Endodermal cell (in vitro differentiated cells): ENCODE results near the gene FBN3. TPM values are rescaled to one million over a fixed set of nuclear protein-coding genes. Genes with fewer than 3 reads are reported as not detected.

ENCODE experiments used
- DNase-seq: peaks from one replicate; pipeline ENCODE4 v3.0.0-alpha.2; 2017
- H3K27ac ChIP-seq: 2 replicates; pipeline ENCODE4 v1.5.1; 2013; ENCODE audit warnings: mild to moderate bottlenecking, low read depth, low read length, moderate library complexity
- H3K27me3 ChIP-seq: 2 replicates; pipeline ENCODE4 v1.6.1; 2013; ENCODE audit warnings: mild to moderate bottlenecking, low read length, moderate library complexity; ENCODE audit not compliant: insufficient read depth, control insufficient read depth, poor library complexity, severe bottlenecking
- H3K36me3 ChIP-seq: 2 replicates; pipeline ENCODE4 v1.7.0; 2013; ENCODE audit warnings: mild to moderate bottlenecking, low read length, moderate library complexity; ENCODE audit not compliant: control insufficient read depth, insufficient read depth
- H3K4me1 ChIP-seq: one replicate; pipeline ENCODE4 v1.7.0; 2013; ENCODE audit warnings: low read length; ENCODE audit not compliant: control insufficient read depth, insufficient read depth
- H3K4me3 ChIP-seq: 2 replicates; pipeline ENCODE4 v1.5.1; 2013; ENCODE audit warnings: mild to moderate bottlenecking, low read length, moderate library complexity
- H3K9ac ChIP-seq: 2 replicates; pipeline ENCODE4 v1.6.1; 2013; ENCODE audit warnings: mild to moderate bottlenecking, low read length, moderate library complexity; ENCODE audit not compliant: poor library complexity, severe bottlenecking; ENCODE audit errors: extremely low read depth
- H3K9me3 ChIP-seq: 2 replicates; pipeline ENCODE4 v1.6.1; 2013; ENCODE audit warnings: mild to moderate bottlenecking, low read length, moderate library complexity; ENCODE audit not compliant: control insufficient read depth
- H3K27ac Mint-ChIP-seq: 2 replicates; pipeline ENCODE4 v1.8.0; 2020; ENCODE audit warnings: mixed read lengths
- H3K27me3 Mint-ChIP-seq: 2 replicates; pipeline ENCODE4 v1.8.0; 2021; ENCODE audit warnings: mild to moderate bottlenecking, mixed read lengths; ENCODE audit not compliant: insufficient read depth
- H3K36me3 Mint-ChIP-seq: 2 replicates; pipeline ENCODE4 v1.8.0; 2020; ENCODE audit warnings: low read depth, mixed read lengths
- H3K4me1 Mint-ChIP-seq: 2 replicates; pipeline ENCODE4 v1.8.0; 2020; ENCODE audit warnings: mixed read lengths
- H3K4me3 Mint-ChIP-seq: 2 replicates; pipeline ENCODE4 v1.8.0; 2020; ENCODE audit warnings: mild to moderate bottlenecking, moderate library complexity, mixed read lengths
- H3K9me3 Mint-ChIP-seq: 2 replicates; pipeline ENCODE4 v1.8.0; 2020; ENCODE audit warnings: mild to moderate bottlenecking, mixed read lengths
- WGBS, 2 experiments: methylation state at CpG; one replicate each; pipeline versions ENCODE4 v1.1.5 to v1.1.7; 2013; ENCODE audit warnings: missing lambda C conversion rate in 2 of 2, mixed read lengths in 1 of 2; ENCODE audit not compliant: insufficient coverage in 1 of 2, insufficient read length in 1 of 2; 5-methylcytosine and 5-hydroxymethylcytosine counted together
- total RNA-seq, 2 donors: library from RNA; stranded (reverse); fragmentation: NEBNext Ultra II Directional in 1 of 2; extraction: Animal tissue kit (Norgen Biotek cat#: 25700) in 1 of 2; gene quantifications; 2 replicates in 1 of 2; 3 replicates in 1 of 2; pipeline ENCODE4 v1.2.1, GENCODE V29; 2021
- TF ChIP-seq, protein P1 (sequence below): fragments of 200-600 bp; sonication (generic); conservative IDR thresholded peaks from 2 replicates; pipeline ENCODE4 v1.5.0; 2021; ENCODE audit warnings: antibody characterized with exemption, mild to moderate bottlenecking

The FBN3 gene
- total RNA-seq, 2 donors from 2014 or later: 105 to 143 TPM

DNA sequence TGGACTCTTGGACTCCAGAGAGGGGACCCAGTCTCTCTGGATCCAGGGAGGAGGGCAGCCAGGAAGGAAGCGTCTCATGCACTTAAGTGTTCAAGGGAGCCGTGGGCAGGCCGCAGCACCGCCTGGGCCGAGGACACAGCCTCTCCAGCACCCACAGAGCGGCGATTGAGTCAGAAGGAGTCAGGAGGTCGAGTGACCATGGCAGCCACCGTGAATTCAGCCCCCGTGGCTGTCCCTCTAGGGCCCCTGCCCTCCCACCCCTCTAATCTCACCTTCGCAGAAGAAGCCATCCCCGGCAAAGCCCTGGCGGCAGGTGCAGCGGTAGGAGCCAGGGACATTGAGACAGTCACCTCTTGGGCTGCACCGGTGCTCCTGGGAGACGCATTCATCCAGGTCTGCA lies 38.0 kb downstream of the FBN3 start:
- DNase-seq: no peak
- no peak overlapping the region for H3K4me3 ChIP-seq
- Mint-ChIP-seq H3K27ac (no peak overlapping the region), H3K9me3 (no peaks in the 10 kb centered on the region), H3K4me1 (no peaks in the 10 kb centered on the region), H3K27me3 (no peaks in the 10 kb centered on the region), H3K36me3 (peaks cover 53% of the 10 kb centered on the region), H3K4me3 (no peak overlapping the region)
- H3K36me3 ChIP-seq: peaks cover 75% of the 10 kb centered on the region
- no peaks in the 10 kb centered on the region for H3K9me3 ChIP-seq
- H3K9ac ChIP-seq: no peak overlapping the region
- no peaks in the 10 kb centered on the region for H3K4me1 ChIP-seq
- H3K27ac ChIP-seq: no peak overlapping the region
- TF ChIP-seq, protein P1, sequence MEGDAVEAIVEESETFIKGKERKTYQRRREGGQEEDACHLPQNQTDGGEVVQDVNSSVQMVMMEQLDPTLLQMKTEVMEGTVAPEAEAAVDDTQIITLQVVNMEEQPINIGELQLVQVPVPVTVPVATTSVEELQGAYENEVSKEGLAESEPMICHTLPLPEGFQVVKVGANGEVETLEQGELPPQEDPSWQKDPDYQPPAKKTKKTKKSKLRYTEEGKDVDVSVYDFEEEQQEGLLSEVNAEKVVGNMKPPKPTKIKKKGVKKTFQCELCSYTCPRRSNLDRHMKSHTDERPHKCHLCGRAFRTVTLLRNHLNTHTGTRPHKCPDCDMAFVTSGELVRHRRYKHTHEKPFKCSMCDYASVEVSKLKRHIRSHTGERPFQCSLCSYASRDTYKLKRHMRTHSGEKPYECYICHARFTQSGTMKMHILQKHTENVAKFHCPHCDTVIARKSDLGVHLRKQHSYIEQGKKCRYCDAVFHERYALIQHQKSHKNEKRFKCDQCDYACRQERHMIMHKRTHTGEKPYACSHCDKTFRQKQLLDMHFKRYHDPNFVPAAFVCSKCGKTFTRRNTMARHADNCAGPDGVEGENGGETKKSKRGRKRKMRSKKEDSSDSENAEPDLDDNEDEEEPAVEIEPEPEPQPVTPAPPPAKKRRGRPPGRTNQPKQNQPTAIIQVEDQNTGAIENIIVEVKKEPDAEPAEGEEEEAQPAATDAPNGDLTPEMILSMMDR: no peak
- no peaks in the 10 kb centered on the region for H3K27me3 ChIP-seq
- 92 to 94% methylated on average over 7 to 16 of the region's 16 CpGs for WGBS, 2 experiments

DNA sequence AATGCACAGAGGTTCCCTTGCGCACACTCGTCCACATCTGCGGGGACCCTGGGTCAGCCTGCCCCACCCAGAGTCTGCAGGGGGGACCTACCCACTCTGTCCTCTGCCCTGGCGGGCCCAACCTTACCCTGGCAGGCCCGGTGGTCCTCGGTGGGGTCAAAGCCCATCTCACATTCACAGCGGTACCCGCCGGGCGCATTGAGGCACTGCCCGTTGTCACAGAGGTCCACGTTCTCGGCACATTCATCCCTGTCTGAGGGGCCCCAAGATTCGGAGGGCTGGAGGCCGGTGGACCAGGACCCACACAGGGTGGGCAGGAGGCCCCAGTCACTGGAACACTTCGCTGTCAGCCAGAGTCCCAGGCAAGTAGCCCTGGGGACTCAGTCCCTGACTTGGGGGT lies 38.5 kb downstream of the FBN3 start:
- H3K27me3 ChIP-seq: no peaks in the 10 kb centered on the region
- Mint-ChIP-seq H3K36me3 (peaks cover 48% of the 10 kb centered on the region), H3K4me1 (no peaks in the 10 kb centered on the region), H3K27me3 (no peaks in the 10 kb centered on the region), H3K4me3 (no peak overlapping the region), H3K27ac (no peak overlapping the region), H3K9me3 (no peaks in the 10 kb centered on the region)
- H3K9me3 ChIP-seq: no peaks in the 10 kb centered on the region
- WGBS, 2 experiments: 95% methylated on average over 11 to 16 of the region's 16 CpGs
- no peaks in the 10 kb centered on the region for H3K4me1 ChIP-seq
- TF ChIP-seq, protein P1: no peak
- H3K36me3 ChIP-seq: peaks cover 77% of the 10 kb centered on the region
- H3K9ac ChIP-seq: no peak overlapping the region
- H3K4me3 ChIP-seq: no peak overlapping the region
- H3K27ac ChIP-seq: no peak overlapping the region
- no peak for DNase-seq

DNA sequence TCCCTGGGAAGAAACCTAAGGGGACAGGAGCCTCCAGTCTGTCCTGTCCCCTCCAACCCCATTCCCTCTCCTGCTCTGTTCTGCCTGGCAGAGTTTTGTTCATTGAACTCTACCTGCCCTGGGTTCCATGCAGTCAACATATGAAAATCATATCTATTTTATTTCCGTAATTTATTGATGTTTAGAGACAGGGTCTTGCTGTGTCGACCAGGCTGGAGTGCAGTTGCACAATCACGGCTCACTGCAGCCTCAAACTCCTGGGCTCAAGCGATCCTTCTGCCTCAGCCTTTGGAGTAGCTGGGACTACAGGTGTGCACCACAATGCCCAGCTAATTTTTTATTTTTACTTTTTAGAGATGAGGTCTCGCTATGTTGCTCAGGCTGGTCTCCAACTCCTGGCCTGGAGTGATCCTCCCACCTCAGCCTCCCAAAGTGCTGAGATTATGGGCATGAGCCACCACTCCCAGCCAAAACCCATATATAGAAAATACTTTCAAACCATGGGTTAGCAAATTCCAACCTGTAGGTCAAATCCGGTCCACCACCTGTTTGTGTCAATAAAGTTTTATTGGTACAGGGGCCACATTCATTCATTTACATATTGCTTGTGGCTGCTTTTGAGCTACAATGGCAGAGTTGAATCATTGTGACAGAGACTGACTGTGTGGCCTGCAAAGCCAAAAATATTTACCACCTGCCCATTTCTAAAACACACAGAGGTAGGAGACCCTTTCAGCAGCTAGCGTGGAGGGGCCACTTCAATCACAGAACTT lies 39.3 kb downstream of the FBN3 start:
- H3K36me3 Mint-ChIP-seq: peaks cover 40% of the 10 kb centered on the region
- H3K27ac Mint-ChIP-seq: no peak overlapping the region
- no peaks in the 10 kb centered on the region for H3K9me3 Mint-ChIP-seq
- TF ChIP-seq, protein P1: no peak
- Histone ChIP-seq H3K9me3 (no peaks in the 10 kb centered on the region), H3K9ac (no peak overlapping the region), H3K27ac (no peak overlapping the region), H3K4me1 (no peaks in the 10 kb centered on the region), H3K27me3 (no peaks in the 10 kb centered on the region), H3K4me3 (no peak overlapping the region), H3K36me3 (peaks cover 76% of the 10 kb centered on the region)
- no peaks in the 10 kb centered on the region for H3K4me1 Mint-ChIP-seq
- 87 to 89% methylated on average over 6 to 7 of the region's 7 CpGs for WGBS, 2 experiments
- DNase-seq: no peak
- H3K4me3 Mint-ChIP-seq: no peak overlapping the region
- no peaks in the 10 kb centered on the region for H3K27me3 Mint-ChIP-seq
